Endothelial cell (in vitro differentiated cells): ENCODE data around the gene POC1A. TPM values are rescaled to one million over a fixed set of nuclear protein-coding genes. Genes with fewer than 3 reads are reported as not detected.
"Not testable (repeated sequence)": the region's sequence is repeated elsewhere in the genome, so short reads cannot be mapped to it uniquely, and the experiment has no call there.

Experiments used
- DNase-seq: peaks from one replicate; pipeline ENCODE4 v3.0.0; 2021; ENCODE audit warnings: low spot score
- H3K27ac Mint-ChIP-seq: one replicate; pipeline ENCODE4 v1.8.0; 2021; ENCODE audit warnings: mixed read lengths, inconsistent platforms; ENCODE audit not compliant: unreplicated experiment
- H3K27me3 Mint-ChIP-seq: one replicate; pipeline ENCODE4 v1.8.0; 2021; ENCODE audit warnings: mild to moderate bottlenecking, moderate library complexity, mixed read lengths, inconsistent platforms; ENCODE audit not compliant: unreplicated experiment
- H3K36me3 Mint-ChIP-seq: one replicate; pipeline ENCODE4 v1.8.0; 2021; ENCODE audit warnings: mild to moderate bottlenecking, low read depth, mixed read lengths, inconsistent platforms; ENCODE audit not compliant: unreplicated experiment
- H3K4me1 Mint-ChIP-seq: one replicate; pipeline ENCODE4 v1.8.0; 2021; ENCODE audit warnings: mild to moderate bottlenecking, mixed read lengths, inconsistent platforms; ENCODE audit not compliant: unreplicated experiment
- H3K4me3 Mint-ChIP-seq: one replicate; pipeline ENCODE4 v1.8.0; 2021; ENCODE audit warnings: mild to moderate bottlenecking, mixed read lengths, inconsistent platforms; ENCODE audit not compliant: unreplicated experiment
- H3K9me3 Mint-ChIP-seq: one replicate; pipeline ENCODE4 v1.8.0; 2021; ENCODE audit warnings: mixed read lengths, inconsistent platforms; ENCODE audit not compliant: unreplicated experiment
- total RNA-seq: library from RNA; stranded (reverse); fragmentation: NEBNext Ultra II Directional; extraction: Animal tissue kit (Norgen Biotek cat#: 25700); gene quantifications from one replicate; pipeline ENCODE4 v1.2.1, GENCODE V29; 2021; ENCODE audit not compliant: unreplicated experiment
- TF ChIP-seq, protein P1 (sequence below): fragments of 200-600 bp; sonication (generic); IDR thresholded peaks from one replicate; pipeline ENCODE4 v1.5.0; 2021; ENCODE audit warnings: antibody characterized with exemption; ENCODE audit not compliant: unreplicated experiment

The POC1A gene
- total RNA-seq, 1 donor from 2014 or later = 7.5 TPM

DNA sequence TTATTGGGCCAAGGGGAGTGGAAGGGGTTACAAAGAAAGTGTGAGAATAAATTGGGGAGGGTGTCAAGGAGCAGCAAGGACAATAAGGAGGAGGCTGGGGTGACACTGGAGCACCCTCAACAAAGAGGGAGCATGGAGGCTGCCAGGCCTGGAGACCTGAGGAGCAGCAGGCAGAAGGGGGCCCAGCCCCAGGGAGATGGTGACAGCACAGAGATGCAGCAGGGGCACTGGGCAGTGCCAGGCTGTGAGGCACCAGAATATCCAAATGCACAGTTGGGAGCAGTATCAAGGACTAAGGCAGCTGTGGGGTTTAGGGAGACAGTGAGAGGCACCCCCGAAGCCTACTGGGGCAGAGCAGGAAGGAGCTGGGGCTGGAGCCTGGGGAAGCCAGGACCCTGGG is 24.3 kb upstream of the POC1A start:
- no peaks in the 10 kb centered on the region for H3K9me3 Mint-ChIP-seq
- H3K27ac Mint-ChIP-seq = no peak overlapping the region
- peaks cover 3% of the 10 kb centered on the region for H3K4me1 Mint-ChIP-seq
- TF ChIP-seq, protein P1, sequence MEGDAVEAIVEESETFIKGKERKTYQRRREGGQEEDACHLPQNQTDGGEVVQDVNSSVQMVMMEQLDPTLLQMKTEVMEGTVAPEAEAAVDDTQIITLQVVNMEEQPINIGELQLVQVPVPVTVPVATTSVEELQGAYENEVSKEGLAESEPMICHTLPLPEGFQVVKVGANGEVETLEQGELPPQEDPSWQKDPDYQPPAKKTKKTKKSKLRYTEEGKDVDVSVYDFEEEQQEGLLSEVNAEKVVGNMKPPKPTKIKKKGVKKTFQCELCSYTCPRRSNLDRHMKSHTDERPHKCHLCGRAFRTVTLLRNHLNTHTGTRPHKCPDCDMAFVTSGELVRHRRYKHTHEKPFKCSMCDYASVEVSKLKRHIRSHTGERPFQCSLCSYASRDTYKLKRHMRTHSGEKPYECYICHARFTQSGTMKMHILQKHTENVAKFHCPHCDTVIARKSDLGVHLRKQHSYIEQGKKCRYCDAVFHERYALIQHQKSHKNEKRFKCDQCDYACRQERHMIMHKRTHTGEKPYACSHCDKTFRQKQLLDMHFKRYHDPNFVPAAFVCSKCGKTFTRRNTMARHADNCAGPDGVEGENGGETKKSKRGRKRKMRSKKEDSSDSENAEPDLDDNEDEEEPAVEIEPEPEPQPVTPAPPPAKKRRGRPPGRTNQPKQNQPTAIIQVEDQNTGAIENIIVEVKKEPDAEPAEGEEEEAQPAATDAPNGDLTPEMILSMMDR = no peak
- H3K36me3 Mint-ChIP-seq = no peaks in the 10 kb centered on the region
- DNase-seq = no peak
- H3K27me3 Mint-ChIP-seq = peaks cover 2% of the 10 kb centered on the region
- no peak overlapping the region for H3K4me3 Mint-ChIP-seq

DNA sequence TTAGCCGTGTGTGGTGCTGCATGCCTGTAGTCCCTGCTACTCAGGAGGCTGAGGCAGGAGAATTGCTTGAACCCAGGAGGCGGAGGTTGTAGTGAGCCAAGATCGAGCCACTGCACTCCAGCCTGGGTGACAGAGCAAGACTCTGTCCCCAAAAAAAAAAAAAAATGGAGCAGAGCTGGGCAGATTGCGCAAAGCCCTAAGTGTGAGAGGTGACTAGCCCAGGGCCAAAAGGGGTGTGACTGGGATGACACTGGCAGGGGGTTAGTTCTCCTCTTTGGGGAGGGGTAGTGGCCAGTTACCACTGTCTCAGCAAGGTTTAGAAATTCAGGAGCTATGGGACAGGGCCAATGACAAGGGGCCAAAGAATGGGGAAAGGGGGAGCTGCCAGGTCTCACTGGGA is 23.9 kb upstream of the POC1A start:
- H3K4me3 Mint-ChIP-seq = not testable (repeated sequence)

DNA sequence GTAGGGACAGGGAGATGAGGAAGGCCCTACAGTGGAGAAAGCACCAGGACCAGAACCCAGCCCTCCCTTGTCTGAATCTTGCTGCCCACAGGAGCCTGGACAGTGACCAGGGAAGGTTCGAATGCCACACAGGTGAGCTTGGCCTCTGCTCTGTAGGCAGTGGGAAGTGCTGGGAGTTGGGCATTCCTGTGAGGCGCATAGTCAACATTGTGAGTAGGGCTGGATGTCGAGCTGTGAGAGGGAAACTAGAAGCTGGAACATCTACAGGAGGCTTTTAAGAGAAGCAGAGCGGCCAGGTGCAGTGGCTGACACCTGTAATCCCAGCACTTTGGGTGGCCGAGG is 23.4 kb upstream of the POC1A start:
- no peaks in the 10 kb centered on the region for H3K36me3 Mint-ChIP-seq

More for the DNA sequence above, 23.9 kb upstream of the POC1A start:
- DNase-seq, H3K27ac Mint-ChIP-seq, H3K36me3 Mint-ChIP-seq, H3K9me3 Mint-ChIP-seq, H3K4me1 Mint-ChIP-seq, H3K27me3 Mint-ChIP-seq: not testable (repeated sequence)

DNA sequence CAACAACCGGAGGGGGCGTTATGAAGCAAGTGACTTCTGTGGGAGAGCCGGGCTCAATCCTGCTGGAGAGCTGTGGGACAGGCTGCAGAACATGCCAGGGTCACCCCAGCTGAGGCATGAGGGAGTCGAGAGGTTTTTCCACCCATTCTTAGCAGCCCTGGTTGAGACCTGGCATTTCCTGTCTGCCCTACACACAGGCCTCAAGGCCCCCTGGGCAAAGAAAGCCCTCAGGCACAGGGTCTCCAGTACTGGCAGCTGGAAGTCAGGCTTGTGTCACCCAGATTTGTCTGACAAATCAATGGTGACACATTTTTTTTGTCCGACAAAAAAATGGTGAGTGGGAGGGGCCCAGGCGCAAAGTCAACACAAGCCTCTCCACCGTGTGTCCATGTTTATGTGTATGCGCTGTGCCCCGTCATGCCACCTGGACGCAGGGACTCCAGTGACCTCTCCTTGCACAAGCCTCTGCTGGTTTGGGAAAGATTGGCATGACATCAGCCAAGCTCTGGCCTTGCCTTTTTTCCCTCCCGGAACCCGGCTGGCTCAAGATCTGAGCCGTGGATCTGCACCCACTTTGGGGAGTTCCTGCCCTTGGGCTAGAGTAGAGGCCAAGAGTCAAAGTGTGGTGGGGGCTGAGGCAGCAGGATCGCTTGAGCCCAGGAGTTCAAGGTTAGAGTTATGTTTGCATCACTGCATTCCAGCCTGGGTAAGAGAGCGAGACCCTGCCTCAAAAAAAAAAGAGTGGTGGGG is 22.9 kb upstream of the POC1A start:
- peak overlapping the region; percentile 68 for H3K4me3 Mint-ChIP-seq
- no peak overlapping the region for H3K27ac Mint-ChIP-seq
- H3K4me1 Mint-ChIP-seq = peaks cover 3% of the 10 kb centered on the region
- no peak for DNase-seq
- peaks cover 5% of the 10 kb centered on the region for H3K27me3 Mint-ChIP-seq
- H3K9me3 Mint-ChIP-seq = no peaks in the 10 kb centered on the region
- TF ChIP-seq, protein P1 = no peak
- no peaks in the 10 kb centered on the region for H3K36me3 Mint-ChIP-seq

More for the DNA sequence above, 23.4 kb upstream of the POC1A start:
- Mint-ChIP-seq H3K4me1 (peaks cover 3% of the 10 kb centered on the region), H3K9me3 (no peaks in the 10 kb centered on the region), H3K4me3 (no peak overlapping the region), H3K27me3 (peaks cover 2% of the 10 kb centered on the region), H3K27ac (no peak overlapping the region)
- no peak for DNase-seq
- TF ChIP-seq, protein P1 = no peak

DNA sequence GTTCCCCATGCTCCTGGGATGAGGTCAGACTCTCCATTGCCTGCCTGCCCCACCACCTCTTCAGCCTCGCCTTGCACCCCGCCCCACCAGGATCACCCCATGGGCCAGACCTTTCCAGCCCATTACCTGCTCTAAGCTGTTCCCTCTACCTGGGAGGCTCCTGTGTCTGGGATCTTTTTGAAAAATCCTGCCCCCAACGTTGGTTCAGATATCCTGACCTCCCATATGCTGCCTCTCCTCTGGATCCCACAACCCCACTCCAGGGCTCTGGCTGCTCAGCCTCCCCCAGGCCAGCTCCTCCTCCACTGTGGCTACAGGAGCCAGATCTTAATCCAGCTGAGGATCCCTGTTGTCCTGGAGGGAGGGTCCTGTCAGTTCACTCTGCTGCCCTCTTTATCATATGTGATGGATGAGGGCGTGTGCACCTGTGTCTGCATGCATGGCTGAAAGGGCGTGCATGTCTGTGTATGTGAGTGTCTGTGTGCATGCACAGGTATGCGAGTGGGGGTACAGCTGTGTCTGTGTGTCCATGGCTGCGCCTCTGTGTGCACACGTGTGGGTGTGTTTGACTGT is 22.0 kb upstream of the POC1A start:
- H3K4me1 Mint-ChIP-seq = peaks cover 3% of the 10 kb centered on the region
- no peak for DNase-seq
- no peaks in the 10 kb centered on the region for H3K9me3 Mint-ChIP-seq
- H3K27me3 Mint-ChIP-seq = peaks cover 8% of the 10 kb centered on the region
- H3K36me3 Mint-ChIP-seq = no peaks in the 10 kb centered on the region
- peak overlapping the region; percentile 61 for H3K27ac Mint-ChIP-seq
- peak overlapping the region; percentile 68 for H3K4me3 Mint-ChIP-seq
- TF ChIP-seq, protein P1 = no peak
